Retina (tissue), 1 donor: ENCODE results near the gene GPR6.

Experiments used
- DNase-seq: peaks from one replicate; pipeline ENCODE4 v3.0.0-alpha.2; 2016

The GPR6 gene

DNA sequence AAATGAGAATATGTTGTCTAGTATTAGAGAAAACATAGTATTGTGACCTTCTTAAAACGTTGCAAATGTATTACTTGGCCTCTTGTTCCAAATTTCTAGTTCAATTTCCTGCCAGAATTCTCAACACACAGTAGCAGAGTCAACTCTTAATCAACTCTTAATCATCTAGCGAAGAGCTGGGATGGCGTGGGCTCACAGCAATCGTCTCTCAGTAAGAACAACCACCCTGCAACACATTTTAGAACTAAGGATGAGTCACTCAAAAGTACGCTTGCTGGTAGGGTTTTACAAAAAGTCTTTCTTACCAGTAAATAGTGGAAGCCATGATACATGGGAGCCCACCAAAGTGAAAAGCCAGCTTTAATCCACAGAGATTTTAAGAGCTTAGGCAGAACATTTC, 24.6 kb downstream of the GPR6 start:
- no peak for DNase-seq

DNA sequence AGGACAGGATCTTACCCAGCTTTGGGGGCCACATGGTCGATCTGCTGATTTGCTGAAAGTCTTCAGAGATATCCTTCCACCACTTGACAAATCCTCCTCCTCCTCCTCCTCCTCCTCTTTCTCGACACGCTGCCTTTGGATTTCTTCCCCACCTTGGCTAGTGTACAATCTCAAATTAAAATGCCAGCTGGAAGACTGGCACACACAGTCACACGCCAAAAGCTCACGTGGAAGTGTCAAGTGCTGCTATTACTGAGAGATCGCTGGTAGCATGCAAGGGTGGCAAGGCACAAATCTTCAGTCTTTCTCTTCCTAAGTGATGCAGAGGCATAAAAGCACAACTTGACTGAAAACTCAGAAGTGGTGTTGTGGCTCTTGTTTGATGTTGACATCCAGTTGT, 35.3 kb downstream of the GPR6 start:
- DNase-seq, result no peak

DNA sequence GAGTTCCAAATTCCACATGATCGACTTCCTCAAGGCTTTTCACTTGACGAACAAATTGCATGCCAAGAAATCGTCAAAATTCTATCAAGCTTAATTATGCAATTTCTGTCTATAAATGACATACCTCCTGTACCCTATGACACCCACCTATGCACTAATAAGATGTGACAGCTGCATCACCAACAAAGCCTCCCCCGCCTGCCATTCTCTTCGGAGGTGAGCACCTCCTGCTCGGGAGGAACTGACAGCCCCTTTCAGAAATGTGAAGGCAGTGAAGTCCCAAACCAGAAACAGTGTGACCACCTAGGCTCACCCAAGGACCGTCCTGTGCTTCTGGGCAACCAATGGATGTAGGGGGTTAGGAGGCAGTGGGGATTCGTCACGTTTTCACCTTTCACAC, 37.1 kb downstream of the GPR6 start:
- no peak for DNase-seq

DNA sequence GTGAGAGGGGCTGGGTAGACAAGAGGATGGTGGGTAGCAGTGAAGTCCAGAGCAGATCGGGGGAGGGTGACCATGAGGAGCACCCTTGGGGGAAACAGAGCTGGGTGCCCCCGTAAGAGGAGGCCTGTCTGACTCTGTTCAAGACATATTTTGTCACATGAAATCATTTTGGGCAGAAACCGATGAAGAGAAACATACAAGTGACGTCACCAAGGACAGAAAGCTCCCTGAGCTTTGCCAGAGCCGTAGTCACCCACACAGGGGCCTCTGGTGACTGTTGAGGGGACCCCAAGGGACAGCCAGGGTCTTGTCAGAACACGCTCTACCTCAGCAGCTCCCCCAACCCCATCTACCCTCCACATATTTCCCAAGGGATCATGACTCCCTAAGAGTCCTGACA, 39.2 kb downstream of the GPR6 start:
- peak; percentile 22 for DNase-seq

DNA sequence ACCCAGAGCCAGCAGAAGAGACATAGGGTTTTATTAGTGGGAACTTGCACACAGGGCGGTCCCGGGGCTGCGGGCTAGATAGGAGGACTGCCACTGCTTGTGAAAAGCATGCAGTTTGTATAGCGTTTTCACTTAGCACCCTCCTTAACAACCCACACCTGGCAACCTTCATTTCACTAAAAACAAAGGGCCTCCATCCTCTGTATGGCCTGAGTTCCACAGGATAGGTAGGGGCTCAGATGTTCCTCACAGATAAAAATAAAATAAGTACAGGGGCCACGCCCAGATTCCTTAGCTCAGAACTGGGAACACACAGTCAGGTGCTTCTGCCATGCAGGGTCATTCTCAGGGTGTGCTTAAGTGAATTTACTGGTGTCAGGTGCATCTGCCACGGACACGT, 39.8 kb downstream of the GPR6 start:
- no peak for DNase-seq

DNA sequence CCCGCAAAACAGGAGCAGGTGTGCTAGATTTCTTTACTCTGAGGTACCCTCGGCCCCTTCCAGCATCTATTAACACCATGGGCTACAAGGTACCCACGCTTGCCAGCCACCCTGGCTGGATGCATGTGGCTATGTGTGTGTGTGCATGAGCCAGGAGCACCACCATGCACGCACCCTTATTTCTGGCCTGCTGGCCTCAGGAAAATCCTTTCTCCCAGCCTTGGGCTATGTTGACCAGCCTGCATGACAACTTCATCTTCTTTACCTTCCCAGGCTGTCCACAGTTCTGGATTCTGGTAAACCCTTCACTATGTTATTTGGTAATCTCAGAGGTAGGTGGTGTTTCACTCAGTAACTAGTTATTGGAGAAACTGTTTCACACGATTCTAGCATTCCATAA, 40.4 kb downstream of the GPR6 start:
- no peak for DNase-seq

DNA sequence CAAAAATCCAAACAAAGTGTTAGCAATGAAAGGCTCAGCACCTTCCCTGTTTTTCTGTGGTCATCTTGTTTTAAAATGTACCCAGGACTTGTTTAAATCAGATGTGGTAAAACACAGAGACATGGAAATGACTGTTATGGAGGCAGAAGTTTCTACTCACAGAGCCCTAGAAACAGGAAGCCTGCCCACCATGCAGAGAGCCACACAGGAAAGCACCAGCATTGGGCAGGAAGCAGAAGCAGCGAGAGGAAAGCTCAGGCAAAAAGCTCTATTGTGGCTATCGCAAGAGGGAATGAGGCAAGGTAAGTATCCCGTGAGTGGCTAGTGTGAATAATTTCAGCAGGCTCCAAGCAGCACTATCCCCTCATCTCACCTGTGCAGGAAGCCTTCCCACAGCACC, 42.8 kb downstream of the GPR6 start:
- no peak for DNase-seq

DNA sequence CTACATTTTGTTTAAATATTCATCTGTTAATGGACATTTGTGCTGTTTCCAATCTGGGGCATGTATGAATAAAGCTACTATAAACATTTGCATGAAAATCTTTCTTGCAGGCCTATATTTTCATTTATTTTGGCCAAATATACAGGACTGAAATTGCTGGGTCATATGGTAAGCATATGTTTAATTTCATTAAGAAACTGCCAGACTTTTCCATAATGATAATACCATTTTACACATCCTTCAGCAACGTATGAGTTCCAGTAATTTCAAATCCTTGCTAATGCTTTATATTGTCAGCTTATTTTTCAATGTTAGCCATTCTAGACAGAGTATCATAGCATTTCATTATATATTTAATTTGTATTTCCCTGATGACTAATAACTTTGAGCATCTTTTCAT, 51.0 kb downstream of the GPR6 start:
- DNase-seq, result no peak
